Stimulated activated naive CD4-positive, alpha-beta T cell (primary cell): Measurements from ENCODE around the gene NMRAL1.

Experiments used
- DNase-seq, 6 experiments: peaks; one replicate each; lab custom pipeline; 2025; lab: John Stamatoyannopoulos, UW

NMRAL1 gene

GRCh38 chr16:4465977-4466779 is 8.2 kb downstream of the NMRAL1 start:
- no peak for DNase-seq

DNA sequence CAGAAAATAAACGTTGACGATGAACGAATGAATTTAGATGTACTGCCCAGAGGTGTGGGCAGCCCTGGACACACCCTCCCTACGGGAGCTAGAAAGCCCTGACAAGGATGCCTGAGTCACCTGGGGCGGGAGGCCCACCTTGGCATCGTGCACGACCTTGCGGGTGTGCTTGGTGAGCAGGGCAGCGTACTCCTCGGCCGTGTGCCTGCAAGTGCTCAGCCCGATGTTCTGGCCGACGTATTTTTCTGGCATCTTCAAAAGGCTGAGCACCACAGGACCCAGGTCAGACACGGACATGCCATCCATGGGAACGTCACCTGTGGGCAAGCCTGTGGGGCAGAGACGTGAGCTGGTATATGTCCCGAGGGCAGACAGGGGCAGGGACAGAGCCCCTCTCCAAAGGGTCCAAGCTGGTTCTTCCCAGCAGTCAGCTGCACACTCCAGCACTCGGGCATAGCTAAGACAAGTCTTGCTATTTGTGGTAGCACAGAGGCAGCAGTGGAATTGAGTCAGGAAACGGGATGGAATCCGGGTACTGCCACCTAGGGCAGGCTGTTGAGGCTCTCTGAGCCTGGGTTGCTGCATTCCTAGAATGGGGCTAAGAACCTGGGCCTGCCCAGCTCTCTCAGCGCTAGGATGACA is 10.8 kb downstream of the NMRAL1 start:
- DNase-seq = no peak

GRCh38 chr16:4461250-4462085 is 13.0 kb downstream of the NMRAL1 start:
- DNase-seq = no peak

GRCh38 chr16:4460936-4461249 is 13.5 kb downstream of the NMRAL1 start:
- DNase-seq = no peak

DNA sequence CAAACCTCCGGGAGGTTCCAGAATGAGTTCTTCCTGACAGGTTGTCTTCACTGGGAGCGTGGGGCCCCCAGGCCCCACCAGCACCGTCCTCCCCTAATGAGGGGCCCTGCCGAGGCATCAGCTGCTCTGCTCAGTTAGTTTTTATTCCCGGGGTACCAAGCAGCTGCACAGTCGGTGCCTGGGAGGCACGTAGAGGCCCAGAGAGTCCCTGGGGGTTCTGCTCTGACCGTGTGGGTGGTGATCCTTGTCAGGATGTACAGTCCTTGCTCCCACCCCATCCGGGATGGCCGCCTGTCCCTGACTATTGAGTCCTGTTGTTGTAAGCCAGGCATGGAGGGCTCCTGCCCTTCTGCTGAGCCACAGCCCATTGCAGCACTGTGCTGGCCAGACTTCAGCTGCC is 18.5 kb downstream of the NMRAL1 start:
- DNase-seq = no peak

DNA sequence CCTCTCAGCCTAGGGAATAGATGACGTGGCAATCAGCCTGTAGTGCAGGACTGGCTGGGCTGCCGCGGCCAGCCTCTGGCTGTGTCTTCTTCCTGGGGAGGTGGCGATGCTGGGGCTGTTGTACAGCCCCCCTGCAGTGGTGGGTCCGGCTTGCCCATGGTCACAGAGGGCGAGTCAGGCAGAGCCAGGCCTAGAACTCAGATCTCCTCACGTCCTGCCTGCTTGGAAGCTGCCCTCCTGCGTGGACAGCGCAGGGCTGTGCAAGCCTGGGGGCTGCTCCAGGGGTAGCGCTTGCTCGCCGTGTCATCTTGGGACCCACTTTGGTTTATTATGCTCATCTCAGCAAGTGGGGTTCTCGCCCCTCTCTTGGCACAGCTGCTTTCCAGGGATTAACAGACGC is 19.3 kb downstream of the NMRAL1 start:
- DNase-seq = no peak

GRCh38 chr16:4454623-4455022 is 19.8 kb downstream of the NMRAL1 start:
- DNase-seq = no peak

- no peak for DNase-seq
Observed at GRCh38 chr16:4452674-4453073, 21.8 kb downstream of the NMRAL1 start.

DNA sequence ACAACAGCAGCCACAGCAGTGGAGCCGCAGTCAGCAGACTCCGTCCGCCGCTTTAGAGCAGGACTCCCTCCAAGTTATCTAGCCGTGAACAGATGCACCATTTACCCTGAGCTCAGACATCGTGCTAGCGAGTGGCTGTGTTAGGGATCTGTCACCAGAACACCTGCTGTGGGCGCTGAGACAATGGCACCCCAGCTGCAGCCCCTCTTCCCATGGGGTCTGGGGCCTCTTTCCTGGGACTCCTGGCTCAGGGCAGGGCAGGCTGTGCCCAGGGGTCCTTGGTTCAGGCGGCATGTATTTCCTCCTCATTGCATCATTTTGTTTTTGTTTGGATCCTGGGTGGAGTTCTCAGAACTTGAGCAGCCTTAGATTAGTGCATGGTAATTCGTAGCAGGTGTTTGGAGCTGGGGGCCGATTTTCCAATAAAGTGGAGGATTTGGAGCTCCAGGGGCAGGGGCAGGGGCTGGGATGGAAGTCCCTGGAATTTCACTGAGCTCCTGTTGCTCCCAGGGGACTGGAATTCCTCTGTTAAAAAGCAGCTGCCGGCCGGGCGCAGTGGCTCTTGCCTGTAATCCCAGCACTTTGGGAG is 23.4 kb downstream of the NMRAL1 start:
- DNase-seq = no peak

- DNase-seq = no peak
Observed at GRCh38 chr16:4450430-4450829, 24.0 kb downstream of the NMRAL1 start.

DNA sequence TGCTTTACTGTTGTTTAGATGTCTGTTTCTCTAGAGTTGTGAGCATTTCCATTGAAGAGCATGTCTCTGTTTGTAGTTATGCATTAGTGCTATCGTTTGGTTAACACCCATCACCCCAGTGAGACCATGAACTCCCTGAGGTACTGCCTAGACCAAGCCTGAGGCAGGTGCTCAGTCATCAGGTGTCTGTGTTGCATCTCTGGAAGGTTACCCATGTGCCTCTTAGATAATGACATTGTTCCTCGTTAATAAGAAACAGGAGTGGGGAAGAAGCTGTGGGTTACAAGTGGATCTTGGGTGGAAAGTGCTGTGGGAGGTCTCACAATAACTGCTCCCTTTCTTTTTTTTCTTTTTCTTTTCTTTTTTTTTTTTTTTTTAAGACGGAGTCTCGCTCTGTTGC is 30.4 kb downstream of the NMRAL1 start:
- no peak for DNase-seq

GRCh38 chr16:4443271-4443670 is 31.2 kb downstream of the NMRAL1 start:
- no peak for DNase-seq

- no peak for DNase-seq
Observed at GRCh38 chr16:4442371-4442770, 32.1 kb downstream of the NMRAL1 start.

DNA sequence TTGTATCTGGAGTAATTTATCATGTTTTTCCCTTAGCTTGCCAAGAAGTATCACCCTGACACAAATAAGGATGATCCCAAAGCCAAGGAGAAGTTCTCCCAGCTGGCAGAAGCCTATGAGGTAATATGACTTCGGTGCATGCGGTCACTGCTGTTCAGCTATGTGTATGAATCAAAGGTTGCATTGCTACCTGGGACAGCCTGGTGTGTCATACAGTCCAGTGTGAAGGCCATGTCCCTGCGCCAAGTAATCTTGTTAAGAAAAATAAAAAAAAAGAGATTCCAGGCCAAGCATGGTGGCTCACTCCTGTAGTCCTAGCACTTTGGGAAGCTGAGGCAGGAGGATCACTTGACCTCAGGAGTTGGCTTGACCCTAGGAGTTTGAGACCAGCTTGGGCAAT is 37.1 kb downstream of the NMRAL1 start:
- no peak for DNase-seq

DNA sequence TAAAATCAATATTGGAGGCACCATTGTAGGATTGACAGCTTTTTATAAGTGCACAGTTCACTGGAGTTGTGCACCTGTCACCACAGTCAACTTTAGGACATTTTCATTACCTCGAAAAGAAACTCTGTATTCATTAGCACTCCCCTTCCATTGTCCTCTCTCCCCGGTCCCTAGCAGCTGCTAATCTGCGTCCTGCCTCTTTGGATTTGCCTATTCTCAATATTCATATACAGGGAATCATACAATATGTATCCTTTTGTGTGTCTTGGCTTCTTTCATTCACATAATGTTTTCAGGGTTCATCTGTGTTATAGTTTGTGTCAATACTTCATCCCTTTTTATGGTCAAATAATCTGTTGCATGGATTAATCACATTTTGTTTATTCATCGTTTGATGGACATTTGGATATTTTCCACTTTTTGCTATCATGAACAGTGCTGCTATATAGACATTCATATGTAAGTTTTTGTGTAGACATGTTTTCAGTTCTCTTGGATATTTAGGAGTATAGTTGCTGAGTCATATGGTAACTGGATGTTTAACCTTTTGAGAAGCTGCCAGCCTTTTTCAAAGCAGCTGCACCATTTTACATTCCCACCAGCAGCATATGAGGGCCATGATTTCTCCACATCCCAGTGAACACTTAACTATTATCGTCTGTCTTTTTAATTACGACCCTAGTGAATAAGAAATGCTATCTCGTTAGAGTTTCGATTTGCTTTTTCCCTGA is 38.9 kb downstream of the NMRAL1 start:
- DNase-seq = no peak

- DNase-seq = no peak
Observed at GRCh38 chr16:4433914-4434787, 40.3 kb downstream of the NMRAL1 start.

DNA sequence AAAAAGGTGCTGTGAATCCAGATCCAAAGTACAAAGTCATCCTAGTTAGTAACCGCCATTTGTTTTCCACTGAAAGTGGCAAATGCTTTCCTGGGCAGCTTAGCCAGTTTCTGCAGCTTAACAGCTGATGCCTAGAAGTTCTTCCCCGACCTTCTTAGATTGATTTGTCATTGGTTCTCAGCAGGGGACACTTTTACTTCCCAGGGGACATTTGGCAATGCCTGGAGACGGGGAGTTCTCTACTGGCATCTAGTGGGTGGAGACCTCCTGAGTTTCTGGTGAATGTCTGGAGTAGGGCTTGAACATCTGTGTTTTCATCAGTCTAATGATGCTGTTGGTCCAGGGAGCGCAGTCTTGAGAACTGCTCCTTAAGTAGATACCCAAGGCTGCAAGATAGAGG is 41.2 kb downstream of the NMRAL1 start:
- DNase-seq = no peak

DNA sequence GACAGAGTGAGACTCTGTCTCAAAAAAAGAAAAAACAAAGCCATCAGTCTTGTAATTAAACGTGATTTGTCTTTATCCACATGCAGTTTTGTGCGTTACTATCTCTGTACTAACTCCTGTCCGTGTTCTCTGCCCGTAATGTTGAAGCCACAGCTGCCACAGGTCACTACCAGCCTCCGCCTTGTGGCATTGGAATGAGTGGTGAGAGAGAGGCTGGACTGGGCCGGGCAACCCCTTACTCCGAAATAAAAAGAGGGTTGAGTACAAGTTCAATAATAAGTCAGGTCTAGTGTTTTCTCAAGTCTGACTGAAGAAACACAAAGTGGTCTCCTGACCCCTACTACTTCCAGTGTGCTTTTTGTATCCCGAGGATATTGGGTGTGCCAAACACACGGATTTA is 43.4 kb downstream of the NMRAL1 start:
- DNase-seq = no peak

- DNase-seq = no peak
Observed at GRCh38 chr16:4428500-4428899, 45.9 kb downstream of the NMRAL1 start.

DNA sequence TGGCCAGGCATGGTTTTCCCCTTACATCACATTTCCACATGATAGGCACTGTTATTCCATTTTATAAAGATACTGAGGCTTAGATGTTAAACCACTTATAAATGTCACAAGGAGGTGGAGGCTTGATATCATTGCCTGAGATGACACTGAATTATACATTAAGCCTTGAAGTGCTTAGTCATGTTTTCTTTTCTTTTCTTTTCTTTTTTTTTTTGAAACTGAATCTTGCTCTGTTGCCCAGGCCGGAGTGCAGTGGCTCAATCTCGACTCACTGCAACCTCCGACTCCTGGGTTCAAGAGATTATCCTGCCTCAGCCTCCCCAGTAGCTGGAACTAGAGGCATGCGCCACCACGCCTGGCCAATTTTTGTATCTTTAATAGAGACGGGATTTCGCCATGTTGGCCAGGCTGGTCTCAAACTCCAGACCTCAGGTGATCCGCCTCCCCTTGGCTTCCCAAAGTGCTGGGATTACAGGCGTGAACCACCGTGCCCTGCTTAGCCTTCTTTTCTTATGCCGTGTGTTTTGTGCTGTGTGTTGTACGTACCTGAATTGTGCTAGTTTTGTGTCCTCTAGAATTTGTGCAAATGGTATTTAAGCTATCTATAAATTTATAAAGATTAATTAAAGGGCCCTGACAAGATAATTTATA is 47.6 kb downstream of the NMRAL1 start:
- no peak for DNase-seq
